OCI-LY7 (cell line): ENCODE data around the gene COPS8.

Source experiments
- EZH2phosphoT487 ChIP-seq: fragments of 200-600 bp; sonication (generic); IDR thresholded peaks from 2 replicates; pipeline ENCODE4 v1.6.1; 2018; ENCODE audit warnings: low read depth, borderline replicate concordance, mild to moderate bottlenecking, mixed run types, antibody characterized with exemption, low read length, moderate library complexity, mixed read lengths
- TF ChIP-seq, protein P1 (sequence below): fragments of 200-600 bp; sonication (generic); conservative IDR thresholded peaks from 2 replicates; pipeline ENCODE4 v1.5.1; 2014; ENCODE audit warnings: mild to moderate bottlenecking, antibody characterized with exemption, low read length, moderate library complexity, mixed read lengths

DNA sequence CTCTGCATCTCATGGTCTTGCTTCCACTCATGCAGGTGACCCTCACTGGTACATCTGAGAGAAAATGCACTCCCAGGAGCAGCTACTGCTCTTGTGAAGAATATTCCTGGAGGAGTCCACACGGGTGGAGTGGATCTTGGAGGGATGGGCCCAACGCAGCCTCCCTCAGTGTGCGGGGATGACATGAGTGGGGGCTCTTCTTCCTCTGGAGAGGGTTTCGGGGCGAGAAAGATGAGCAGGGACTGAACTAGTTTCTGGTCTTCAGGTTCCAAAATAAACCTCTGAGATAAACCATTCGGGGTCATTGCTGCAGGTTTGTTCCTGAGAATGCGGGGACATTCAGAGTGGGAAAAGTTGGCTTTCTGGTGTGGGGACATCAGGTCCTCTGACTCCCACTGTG, 39.1 kb downstream of the COPS8 start:
- TF ChIP-seq, protein P1, sequence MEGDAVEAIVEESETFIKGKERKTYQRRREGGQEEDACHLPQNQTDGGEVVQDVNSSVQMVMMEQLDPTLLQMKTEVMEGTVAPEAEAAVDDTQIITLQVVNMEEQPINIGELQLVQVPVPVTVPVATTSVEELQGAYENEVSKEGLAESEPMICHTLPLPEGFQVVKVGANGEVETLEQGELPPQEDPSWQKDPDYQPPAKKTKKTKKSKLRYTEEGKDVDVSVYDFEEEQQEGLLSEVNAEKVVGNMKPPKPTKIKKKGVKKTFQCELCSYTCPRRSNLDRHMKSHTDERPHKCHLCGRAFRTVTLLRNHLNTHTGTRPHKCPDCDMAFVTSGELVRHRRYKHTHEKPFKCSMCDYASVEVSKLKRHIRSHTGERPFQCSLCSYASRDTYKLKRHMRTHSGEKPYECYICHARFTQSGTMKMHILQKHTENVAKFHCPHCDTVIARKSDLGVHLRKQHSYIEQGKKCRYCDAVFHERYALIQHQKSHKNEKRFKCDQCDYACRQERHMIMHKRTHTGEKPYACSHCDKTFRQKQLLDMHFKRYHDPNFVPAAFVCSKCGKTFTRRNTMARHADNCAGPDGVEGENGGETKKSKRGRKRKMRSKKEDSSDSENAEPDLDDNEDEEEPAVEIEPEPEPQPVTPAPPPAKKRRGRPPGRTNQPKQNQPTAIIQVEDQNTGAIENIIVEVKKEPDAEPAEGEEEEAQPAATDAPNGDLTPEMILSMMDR: no peak
- no peak for TF ChIP-seq EZH2phosphoT487
